ENCODE measurements around the gene ACTL9. TPM values are rescaled to one million over a fixed set of nuclear protein-coding genes. Genes with fewer than 3 reads are reported as not detected.

Gene ACTL9
- polyA plus RNA-seq, 2 of the 4 experiments (the other 2 are of a cell fraction): not detected

GRCh38 chr19:8695911-8696310 is 2.7 kb downstream of the ACTL9 start:
- WGBS (ENCODE audit: missing lambda C conversion rate): 57% methylated on average over 5 of the region's 6 CpGs
- no peak for ATAC-seq
- H3K9me3 ChIP-seq: no peaks in the 10 kb centered on the region
- no peak for DNase-seq (ENCODE audit: low read depth in 1 of 2, low spot score in 1 of 2)
- H3K4me1 ChIP-seq: peaks cover 6% of the 10 kb centered on the region; the same call in 1 of the 3 replicates
- FAIRE-seq: no peak
- no peak overlapping the region for H3K4me2 ChIP-seq
- ChIA-PET CTCF (interaction anchor here (3.0 to 4.1 kb wide), 2 partner anchors 41 to 80 kb away, joined by 26 to 46 read pairs; no protein-coding TSS in a partner anchor), POLR2A (no interaction called here)
- no peak for TF ChIP-seq ZFP36 (IDR thresholded peaks at IDR 0.05; ENCODE audit: borderline replicate concordance, partially characterized antibody)
- no peak for TF ChIP-seq SREBF2 (IDR thresholded peaks at IDR 0.05)
- no peak for TF ChIP-seq ESRRA (IDR thresholded peaks at IDR 0.05; ENCODE audit: borderline replicate concordance, low read length)
- no peak for TF ChIP-seq PBX3 (IDR thresholded peaks at IDR 0.05)
- no peak for TF ChIP-seq CBX8 (IDR thresholded peaks at IDR 0.05)
- no peak for TF ChIP-seq BCL3 (IDR thresholded peaks at IDR 0.05)
- H3K4me3 ChIP-seq: no peak overlapping the region
- H3K27ac ChIP-seq: no peak overlapping the region; a peak in 1 of 6 replicates

- ChIA-PET CTCF (interaction anchor here (0.7 to 4.1 kb wide), 6 partner anchors 14 to 115 kb away, joined by 3 to 46 read pairs (median 12); no protein-coding TSS in a partner anchor), POLR2A (no interaction called here)
- ATAC-seq: no peak
Observed at GRCh38 chr19:8695501-8695900, 3.1 kb downstream of the ACTL9 start.

GRCh38 chr19:8690753-8691539 is 7.6 kb downstream of the ACTL9 start:
- DNase-seq (ENCODE audit: low read depth in 1 of 2, low spot score in 1 of 2): no peak
- no peak overlapping the region for H3K4me2 ChIP-seq
- ChIA-PET CTCF (no interaction called here), POLR2A (no interaction called here)
- ATAC-seq: no peak
- H3K27ac ChIP-seq: no peak overlapping the region
- peaks cover 6% of the 10 kb centered on the region; the same call in 1 of the 3 replicates for H3K4me1 ChIP-seq
- no peak for FAIRE-seq
- 36% methylated on average over 5 of the region's 5 CpGs for WGBS (ENCODE audit: missing lambda C conversion rate)
- no peak overlapping the region for H3K4me3 ChIP-seq
- H3K9me3 ChIP-seq: no peaks in the 10 kb centered on the region
- TF ChIP-seq ZSCAN20 (CRISPR knock-in tag; IDR thresholded peaks at IDR 0.05) (no peak), USF2 (IDR thresholded peaks at IDR 0.05) (no peak), KDM1A (IDR thresholded peaks at IDR 0.05; ENCODE audit: low read depth) (no peak), SMC3 (IDR thresholded peaks at IDR 0.05) (no peak), CBX2 (IDR thresholded peaks at IDR 0.05; ENCODE audit: borderline replicate concordance, low read depth) (no peak), NR3C1 (IDR thresholded peaks at IDR 0.05) (no peak), GATA3 (IDR thresholded peaks at IDR 0.05; ENCODE audit: borderline replicate concordance) (no peak), ZNF302 (CRISPR knock-in tag; IDR thresholded peaks at IDR 0.05) (no peak), FOXS1 (CRISPR knock-in tag; IDR thresholded peaks at IDR 0.05) (no peak), RAD21 (conservative IDR thresholded peaks at IDR 0.05 in 1 of 2, IDR thresholded peaks at IDR 0.05 in 1 of 2) (no peak), ZFP36 (IDR thresholded peaks at IDR 0.05; ENCODE audit: borderline replicate concordance, partially characterized antibody) (no peak), KDM5A (IDR thresholded peaks at IDR 0.05) (no peak), CBX8 (IDR thresholded peaks at IDR 0.05) (no peak), POLR2AphosphoS2 (conservative IDR thresholded peaks at IDR 0.05; ENCODE audit: low read length) (no peak), HOXB5 (CRISPR knock-in tag; IDR thresholded peaks at IDR 0.05) (no peak), JUN (IDR thresholded peaks at IDR 0.05) (no peak), HMGXB4 (CRISPR knock-in tag; IDR thresholded peaks at IDR 0.05; ENCODE audit: borderline replicate concordance) (no peak)

More at GRCh38 chr19:8695501-8695900, 3.1 kb downstream of the ACTL9 start:
- WGBS (ENCODE audit: missing lambda C conversion rate): 50% methylated on average over 2 of the region's 6 CpGs
- Histone ChIP-seq H3K4me3 (no peak overlapping the region), H3K4me2 (no peak overlapping the region), H3K9me3 (no peaks in the 10 kb centered on the region), H3K4me1 (peaks cover 6% of the 10 kb centered on the region; the same call in 1 of the 3 replicates), H3K27ac (peak overlapping the region in 1 of 2 experiments; percentile 18; a peak in 1 of 6 replicates)
- TF ChIP-seq HMGXB4 (CRISPR knock-in tag; IDR thresholded peaks at IDR 0.05; ENCODE audit: borderline replicate concordance) (no peak), SREBF2 (IDR thresholded peaks at IDR 0.05) (no peak), RFX5 (IDR thresholded peaks at IDR 0.05) (no peak), JUNB (IDR thresholded peaks at IDR 0.05) (no peak), MYC (IDR thresholded peaks at IDR 0.05; ENCODE audit: borderline replicate concordance, low read length) (no peak), BHLHE40 (IDR thresholded peaks at IDR 0.05; ENCODE audit: low read depth, low read length) (no peak)
- DNase-seq (ENCODE audit: low read depth in 1 of 2, low spot score in 1 of 2) (no peak), FAIRE-seq (no peak)
